GM23248 (cell line): ENCODE results near the gene PCCA.

Source experiments
- EZH2 ChIP-seq: fragments of 200-600 bp; sonication (generic); IDR thresholded peaks from 2 replicates; pipeline ENCODE4 v1.6.1; 2018; ENCODE audit warnings: antibody characterized with exemption, mild to moderate bottlenecking; ENCODE audit not compliant: insufficient read depth, poor library complexity, severe bottlenecking
- EZH2phosphoT487 ChIP-seq: fragments of 200-600 bp; sonication (generic); IDR thresholded peaks from 2 replicates; pipeline ENCODE4 v1.6.1; 2018; ENCODE audit warnings: antibody characterized with exemption, moderate library complexity, mild to moderate bottlenecking, low read depth; ENCODE audit not compliant: insufficient read depth

GRCh38 chr13:100305398-100305797 lies 216.5 kb downstream of the PCCA start:
- TF ChIP-seq EZH2 (no peak), EZH2phosphoT487 (no peak)
